H1 (cell line): Measurements from ENCODE around the gene USHBP1. TPM values are rescaled to one million over a fixed set of nuclear protein-coding genes. Genes with fewer than 3 reads are reported as not detected.

Experiments used
- polyA plus RNA-seq, 7 experiments: library from polyadenylated mRNA; depleted of rRNA in 3 of 7; stranded (reverse) in 5 of 7; unstranded in 2 of 7; fragments of >200 nt in 5 of 7; fragments of 200-250 nt in 2 of 7; gene quantifications; 1 replicate in 5 of 7; 2 replicates in 1 of 7; 4 replicates in 1 of 7; pipeline versions ENCODE4 v1.2.1 to v1.2.3, GENCODE V29; 2011 to 2013; ENCODE audit warnings: missing spikeins in 2 of 7, mixed read lengths in 2 of 7
- total RNA-seq: library from RNA; stranded (reverse); fragmentation: NEBNext Ultra II Directional; extraction: Animal tissue kit (Norgen Biotek cat#: 25700); gene quantifications from 2 replicates; pipeline ENCODE4 v1.2.1, GENCODE V29; 2021
- TF ChIP-seq, protein P1 (sequence below), 3 experiments: IDR thresholded peaks; 1 replicate in 2 of 3; 2 replicates in 1 of 3; pipeline versions ENCODE4 v1.5.1 to v1.6.1; 2011; ENCODE audit warnings: low read length in 3 of 3, mild to moderate bottlenecking in 3 of 3, inconsistent platforms in 2 of 3, low read depth in 1 of 3, moderate library complexity in 1 of 3; ENCODE audit not compliant: insufficient read depth in 1 of 3; ENCODE audit errors: control extremely low read depth in 1 of 3

USHBP1 gene
- total and polyA plus RNA-seq, 2 of the 8 experiments (the other 6 are each of a cell fraction or from before 2014, with no cell fraction given): 5.0 to 7.5 TPM

DNA sequence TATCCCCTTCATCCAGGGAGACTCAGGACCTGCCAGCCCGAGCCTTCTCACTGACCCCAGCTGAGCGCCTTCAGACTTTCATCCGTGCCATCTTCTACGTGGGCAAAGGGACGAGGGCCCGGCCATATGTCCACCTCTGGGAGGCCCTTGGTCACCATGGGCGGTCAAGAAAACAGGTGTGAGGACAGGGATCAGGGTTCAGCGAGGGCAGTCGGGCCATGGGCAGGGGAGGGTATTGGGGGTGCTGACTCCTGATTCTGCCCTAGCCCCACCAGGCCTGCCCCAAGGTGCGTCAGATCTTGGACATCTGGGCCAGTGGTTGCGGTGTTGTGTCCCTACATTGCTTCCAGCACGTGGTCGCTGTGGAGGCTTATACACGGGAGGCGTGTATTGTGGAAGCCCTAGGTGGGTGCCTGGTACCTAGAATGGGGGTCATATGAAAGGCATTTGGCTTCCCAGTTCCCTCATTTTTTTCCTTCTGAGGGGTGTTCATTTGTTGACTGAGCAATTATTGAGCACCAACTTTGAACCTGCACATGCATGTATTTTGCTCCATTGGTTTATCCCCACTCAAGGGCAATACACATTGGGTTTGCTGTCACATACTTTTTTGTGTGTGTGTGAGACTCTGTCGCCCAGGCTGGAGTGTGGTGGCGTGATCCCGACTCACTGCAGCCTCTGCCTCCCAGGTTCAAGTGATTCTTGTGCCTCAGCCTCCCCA, 21.0 kb upstream of the USHBP1 start (continued):
- TF ChIP-seq, protein P1, sequence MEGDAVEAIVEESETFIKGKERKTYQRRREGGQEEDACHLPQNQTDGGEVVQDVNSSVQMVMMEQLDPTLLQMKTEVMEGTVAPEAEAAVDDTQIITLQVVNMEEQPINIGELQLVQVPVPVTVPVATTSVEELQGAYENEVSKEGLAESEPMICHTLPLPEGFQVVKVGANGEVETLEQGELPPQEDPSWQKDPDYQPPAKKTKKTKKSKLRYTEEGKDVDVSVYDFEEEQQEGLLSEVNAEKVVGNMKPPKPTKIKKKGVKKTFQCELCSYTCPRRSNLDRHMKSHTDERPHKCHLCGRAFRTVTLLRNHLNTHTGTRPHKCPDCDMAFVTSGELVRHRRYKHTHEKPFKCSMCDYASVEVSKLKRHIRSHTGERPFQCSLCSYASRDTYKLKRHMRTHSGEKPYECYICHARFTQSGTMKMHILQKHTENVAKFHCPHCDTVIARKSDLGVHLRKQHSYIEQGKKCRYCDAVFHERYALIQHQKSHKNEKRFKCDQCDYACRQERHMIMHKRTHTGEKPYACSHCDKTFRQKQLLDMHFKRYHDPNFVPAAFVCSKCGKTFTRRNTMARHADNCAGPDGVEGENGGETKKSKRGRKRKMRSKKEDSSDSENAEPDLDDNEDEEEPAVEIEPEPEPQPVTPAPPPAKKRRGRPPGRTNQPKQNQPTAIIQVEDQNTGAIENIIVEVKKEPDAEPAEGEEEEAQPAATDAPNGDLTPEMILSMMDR (IDR thresholded peaks at IDR 0.05; ENCODE audit: control extremely low read depth in 1 of 3, insufficient read depth in 1 of 3, low read depth in 1 of 3, low read length in 3 of 3): no peak
